GM10266 (cell line): ENCODE measurements around the gene RBM24.

Source experiments
- DNase-seq: peaks from one replicate; pipeline ENCODE4 v3.0.0; 2012; ENCODE audit errors: extremely low spot score
- CTCF ChIP-seq: IDR thresholded peaks from 2 replicates; pipeline ENCODE4 v1.5.1; 2012; ENCODE audit warnings: mild to moderate bottlenecking, low read depth; ENCODE audit not compliant: control insufficient read depth, insufficient read depth; ENCODE audit errors: missing control alignments

RBM24 gene

DNA sequence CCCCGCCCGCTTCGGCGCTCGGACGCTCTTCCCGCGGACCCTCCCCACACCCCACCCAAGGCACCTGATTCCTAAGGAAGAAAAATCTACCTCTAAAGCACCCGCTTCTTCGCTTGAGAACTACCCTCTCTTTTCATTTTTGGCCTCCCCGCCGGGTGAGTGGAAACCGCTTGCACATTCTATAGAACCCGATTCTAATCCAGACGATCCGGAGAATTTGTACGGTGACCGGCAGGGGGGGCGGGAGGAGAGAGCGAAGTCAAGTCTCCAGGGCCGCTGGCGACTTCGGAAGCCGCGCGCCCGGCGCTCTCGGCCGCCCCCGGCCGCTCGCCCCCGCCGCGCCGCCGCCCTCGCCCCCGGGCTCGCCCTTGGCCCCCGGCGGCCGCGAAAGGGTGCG lies at the start of gene RBM24:
Gene RBM24 (plus strand): TSS at position 262 of the 397 bp plus-strand sequence. CDS start 221 bp downstream, outside the sequence.
- no peak for TF ChIP-seq CTCF
- peak; percentile 50 for DNase-seq

- DNase-seq, result no peak
- no peak for TF ChIP-seq CTCF
These were observed 47.6 kb upstream of the RBM24 start for GRCh38 chr6:17233531-17233930.

DNA sequence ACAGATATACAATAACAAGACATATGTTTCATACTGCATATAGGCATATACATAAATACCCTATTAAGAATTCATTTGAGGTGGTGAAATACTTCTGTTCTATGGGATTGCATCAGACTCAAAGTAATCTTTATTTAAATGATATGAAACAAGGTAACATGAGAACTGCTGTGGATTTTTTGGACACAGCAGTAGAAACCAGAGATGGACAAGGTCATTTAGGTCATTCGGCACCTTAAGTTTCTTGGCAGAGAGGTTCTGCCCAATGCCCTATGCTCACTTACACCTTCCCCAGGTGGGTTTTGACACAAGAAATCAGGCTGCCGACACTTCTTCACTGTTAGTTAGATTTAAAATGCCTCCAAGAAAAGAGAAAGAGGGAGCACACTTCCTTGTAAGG lies 43.9 kb upstream of the RBM24 start:
- no peak for TF ChIP-seq CTCF
- no peak for DNase-seq

GRCh38 chr6:17239260-17239659 lies 41.9 kb upstream of the RBM24 start:
- no peak for TF ChIP-seq CTCF

DNA sequence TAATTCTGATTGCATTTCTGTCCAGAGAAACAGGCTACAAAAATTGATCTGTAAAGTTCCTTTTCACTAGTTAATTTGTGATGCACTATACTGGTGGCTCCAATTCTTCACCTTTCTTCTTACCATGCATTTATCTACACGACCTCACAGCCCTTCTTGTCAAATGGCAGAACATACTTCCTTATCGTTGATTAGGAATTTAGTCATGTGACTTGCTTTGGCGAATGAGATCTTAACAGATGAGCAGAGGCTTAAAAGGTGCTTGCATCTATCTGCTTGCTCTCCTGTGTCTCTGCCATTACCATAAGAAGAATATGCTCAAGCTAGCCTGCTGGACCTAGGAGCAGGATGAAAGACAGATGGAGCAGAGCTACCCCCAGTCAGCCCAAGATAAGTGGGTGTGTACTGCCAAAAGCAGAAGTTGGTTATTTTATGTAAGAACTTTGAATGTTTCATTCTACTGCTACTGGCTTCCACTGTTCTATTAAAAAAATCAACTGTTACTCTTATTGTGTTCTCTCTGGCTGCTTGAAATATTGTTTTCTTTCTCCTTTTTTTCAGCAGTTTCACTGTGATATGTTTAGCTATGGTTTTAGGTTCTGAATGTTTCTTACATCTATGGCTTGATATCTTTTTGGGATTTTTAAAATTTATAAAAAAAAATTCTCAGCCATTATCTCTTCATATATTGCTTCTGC lies 40.2 kb upstream of the RBM24 start:
- DNase-seq, result no peak
- TF ChIP-seq CTCF, result no peak

More at GRCh38 chr6:17239260-17239659, 41.9 kb upstream of the RBM24 start:
- no peak for DNase-seq

GRCh38 chr6:17242087-17242486 lies 39.1 kb upstream of the RBM24 start:
- no peak for DNase-seq
- no peak for TF ChIP-seq CTCF

DNA sequence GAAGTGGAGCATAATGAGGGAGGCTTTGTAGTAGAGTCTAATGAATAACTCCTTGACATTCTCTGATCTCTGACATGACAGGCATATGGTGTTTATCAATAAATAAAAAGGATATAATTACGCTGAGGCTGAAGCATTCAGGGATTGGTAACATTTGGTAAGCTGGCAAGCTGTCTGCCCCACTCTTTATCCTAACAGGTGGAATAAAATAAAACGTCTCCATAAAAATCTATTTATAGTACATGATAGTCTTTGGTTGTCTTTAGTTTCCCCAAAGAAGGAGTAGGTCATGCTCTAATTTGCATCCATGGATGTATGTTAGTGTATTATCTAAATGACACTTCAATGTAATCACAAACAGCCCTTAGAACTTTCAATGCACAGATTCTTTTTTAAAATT lies 30.9 kb upstream of the RBM24 start:
- DNase-seq, result no peak
- no peak for TF ChIP-seq CTCF
